BJ (cell line): ENCODE measurements around the gene TTC12. TPM values are rescaled to one million over a fixed set of nuclear protein-coding genes. Genes with fewer than 3 reads are reported as not detected.

Experiments used
- CTCF ChIA-PET: fragments of 350-600 bp; formaldehyde crosslinking; extraction: SDS; loops from one replicate; lab custom pipeline; 2021; ENCODE audit warnings: antibody characterized with exemption, inconsistent platforms; lab: Yijun Ruan, JAX
- POLR2A ChIA-PET: fragments of 300-600 bp; sonication (Branson Sonifier 250); formaldehyde crosslinking; extraction: SDS; loops from one replicate; lab custom pipeline; 2021; ENCODE audit warnings: antibody characterized with exemption; lab: Charles Lee
- DNase-seq: peaks from one replicate; pipeline ENCODE4 v3.0.0-alpha.2; 2011; ENCODE audit warnings: low read depth
- H3K27me3 ChIP-seq: 2 replicates; pipeline ENCODE4 v1.6.0; 2011; ENCODE audit warnings: low read length; ENCODE audit not compliant: control insufficient read depth, insufficient read depth
- H3K36me3 ChIP-seq: 2 replicates; pipeline ENCODE4 v1.5.1; 2011; ENCODE audit warnings: low read length; ENCODE audit not compliant: control insufficient read depth, insufficient read depth
- H3K4me3 ChIP-seq: 2 replicates; pipeline ENCODE4 v1.5.1; 2011; ENCODE audit warnings: low read depth, mild to moderate bottlenecking, control low read depth, low read length
- polyA plus RNA-seq: library from polyadenylated mRNA; depleted of rRNA; stranded (reverse); fragments of >200 nt; gene quantifications from 2 replicates; pipeline ENCODE4 v1.2.3, GENCODE V29; 2011
- TF ChIP-seq, protein P1 (sequence below): IDR thresholded peaks from 2 replicates; pipeline ENCODE4 v1.5.1; 2011; ENCODE audit warnings: low read depth, mild to moderate bottlenecking, control low read depth, inconsistent platforms, low read length, moderate library complexity; ENCODE audit not compliant: insufficient read depth

Gene TTC12
- polyA plus RNA-seq, 1 experiment, result 14.0 TPM

DNA sequence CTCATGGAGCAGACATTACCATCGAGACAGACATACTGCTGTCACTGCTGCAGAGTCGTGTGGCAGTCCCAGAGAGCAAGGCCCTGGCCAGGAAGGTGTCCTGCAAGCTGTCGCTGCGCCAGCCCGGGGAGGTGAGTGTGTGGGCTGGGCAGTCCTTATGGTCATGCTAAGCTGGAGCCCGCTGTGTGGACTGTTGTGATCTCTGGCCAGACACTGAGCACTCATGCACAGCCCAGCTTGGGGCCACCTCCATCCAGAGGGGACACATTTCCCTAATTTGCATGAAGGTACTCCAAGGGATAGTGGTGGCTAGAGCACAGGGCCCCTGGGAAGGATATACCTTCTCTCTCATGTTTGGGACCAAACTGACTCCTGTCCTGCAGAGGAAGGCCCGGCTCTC, 82.8 kb downstream of the TTC12 start:
- CTCF ChIA-PET, result no interaction called here
- TF ChIP-seq, protein P1, sequence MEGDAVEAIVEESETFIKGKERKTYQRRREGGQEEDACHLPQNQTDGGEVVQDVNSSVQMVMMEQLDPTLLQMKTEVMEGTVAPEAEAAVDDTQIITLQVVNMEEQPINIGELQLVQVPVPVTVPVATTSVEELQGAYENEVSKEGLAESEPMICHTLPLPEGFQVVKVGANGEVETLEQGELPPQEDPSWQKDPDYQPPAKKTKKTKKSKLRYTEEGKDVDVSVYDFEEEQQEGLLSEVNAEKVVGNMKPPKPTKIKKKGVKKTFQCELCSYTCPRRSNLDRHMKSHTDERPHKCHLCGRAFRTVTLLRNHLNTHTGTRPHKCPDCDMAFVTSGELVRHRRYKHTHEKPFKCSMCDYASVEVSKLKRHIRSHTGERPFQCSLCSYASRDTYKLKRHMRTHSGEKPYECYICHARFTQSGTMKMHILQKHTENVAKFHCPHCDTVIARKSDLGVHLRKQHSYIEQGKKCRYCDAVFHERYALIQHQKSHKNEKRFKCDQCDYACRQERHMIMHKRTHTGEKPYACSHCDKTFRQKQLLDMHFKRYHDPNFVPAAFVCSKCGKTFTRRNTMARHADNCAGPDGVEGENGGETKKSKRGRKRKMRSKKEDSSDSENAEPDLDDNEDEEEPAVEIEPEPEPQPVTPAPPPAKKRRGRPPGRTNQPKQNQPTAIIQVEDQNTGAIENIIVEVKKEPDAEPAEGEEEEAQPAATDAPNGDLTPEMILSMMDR, result no peak
- DNase-seq, result no peak
- Histone ChIP-seq H3K36me3 (no peaks in the 10 kb centered on the region), H3K27me3 (peaks cover 3% of the 10 kb centered on the region; the same call in 1 of the 2 replicates), H3K4me3 (no peak overlapping the region)
- POLR2A ChIA-PET, result no interaction called here

DNA sequence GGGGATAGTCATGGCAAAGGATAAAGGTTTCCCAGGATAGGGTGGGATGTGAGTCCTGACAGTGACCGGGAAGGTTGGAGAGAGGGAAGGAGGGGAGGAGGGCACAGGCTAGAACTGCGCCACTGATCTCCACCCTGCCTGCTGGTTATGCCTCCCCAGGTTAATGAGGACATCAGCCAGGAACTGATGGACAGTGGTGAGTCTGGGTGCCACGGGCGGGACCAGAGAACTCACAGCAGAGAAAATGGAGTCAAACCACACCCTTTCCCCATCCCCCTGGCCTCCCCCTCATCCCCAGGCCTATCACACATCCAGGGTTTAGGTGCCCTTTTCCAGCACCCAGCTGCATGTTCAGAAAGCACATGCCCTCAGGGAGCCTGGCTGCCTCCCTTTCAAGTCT, 83.4 kb downstream of the TTC12 start:
- CTCF ChIA-PET, result no interaction called here
- no peaks in the 10 kb centered on the region for H3K36me3 ChIP-seq
- no peak for DNase-seq
- H3K4me3 ChIP-seq, result no peak overlapping the region
- TF ChIP-seq, protein P1, result no peak
- POLR2A ChIA-PET, result no interaction called here
- peaks cover 2% of the 10 kb centered on the region; the same call in 1 of the 2 replicates for H3K27me3 ChIP-seq

DNA sequence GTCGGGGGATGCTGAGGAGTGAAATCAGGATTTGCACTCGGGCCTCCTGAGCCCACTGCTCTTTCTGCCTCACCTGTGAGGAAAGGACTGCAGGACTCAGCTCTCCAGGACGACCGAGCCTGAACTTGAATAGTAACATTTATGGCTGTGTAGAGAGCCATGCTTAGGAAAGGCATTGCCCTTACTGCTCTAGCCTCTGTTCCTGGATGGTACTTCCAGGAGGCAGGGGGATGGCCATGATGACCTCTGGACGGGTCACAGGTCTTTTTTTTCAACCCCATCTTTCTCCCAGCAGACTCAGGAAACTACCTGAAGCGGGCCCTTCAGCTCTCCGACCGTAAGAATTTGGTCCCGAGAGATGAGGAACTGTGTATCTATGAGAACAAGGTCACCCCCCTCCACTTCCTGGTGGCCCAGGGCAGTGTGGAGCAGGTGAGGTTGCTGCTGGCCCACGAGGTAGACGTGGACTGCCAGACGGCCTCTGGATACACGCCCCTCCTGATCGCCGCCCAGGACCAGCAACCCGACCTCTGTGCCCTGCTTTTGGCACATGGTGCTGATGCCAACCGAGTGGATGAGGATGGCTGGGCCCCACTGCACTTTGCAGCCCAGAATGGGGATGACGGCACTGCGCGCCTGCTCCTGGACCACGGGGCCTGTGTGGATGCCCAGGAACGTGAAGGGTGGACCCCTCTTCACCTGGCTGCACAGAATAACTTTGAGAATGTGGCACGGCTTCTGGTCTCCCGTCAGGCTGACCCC, 84.5 kb downstream of the TTC12 start:
- no peaks in the 10 kb centered on the region for H3K36me3 ChIP-seq
- DNase-seq, result no peak
- no peaks in the 10 kb centered on the region; the same call in 1 of the 2 replicates for H3K27me3 ChIP-seq
- ChIA-PET POLR2A (no interaction called here), CTCF (no interaction called here)
- no peak overlapping the region for H3K4me3 ChIP-seq
- TF ChIP-seq, protein P1, result no peak

DNA sequence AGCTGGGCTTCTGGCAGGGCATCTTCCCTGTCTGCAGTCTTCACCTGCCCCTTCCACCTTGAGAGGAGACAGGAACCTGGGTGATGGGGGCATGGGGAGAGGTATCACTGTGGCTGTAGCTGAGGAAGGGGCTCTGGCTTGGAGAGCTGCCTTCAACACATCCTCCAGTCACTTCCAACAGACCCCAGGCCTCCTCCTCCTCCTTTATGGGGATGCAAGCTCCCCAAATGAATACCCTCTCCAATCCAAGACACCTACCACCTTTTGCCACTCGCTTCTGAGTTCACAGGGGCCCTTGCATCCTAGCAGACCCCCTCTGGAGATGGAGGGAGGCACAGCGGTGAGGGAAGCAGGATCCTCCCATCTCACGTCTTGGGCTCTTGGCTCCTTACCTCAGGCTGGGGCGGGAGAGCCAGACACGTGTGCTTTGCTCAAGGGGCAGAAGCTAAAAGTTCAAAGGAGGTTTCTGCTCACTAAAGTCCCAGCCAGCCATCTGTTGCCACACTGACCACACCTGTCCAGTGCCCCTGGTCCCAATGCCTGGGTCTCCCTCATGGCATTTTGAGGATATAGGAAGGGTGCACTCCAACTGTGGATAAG, 86.3 kb downstream of the TTC12 start:
- ChIA-PET POLR2A (no interaction called here), CTCF (interaction anchor here (0.6 kb wide), 1 partner anchor 1200 kb away, joined by 3 read pairs; no protein-coding TSS in a partner anchor)
- H3K36me3 ChIP-seq, result no peaks in the 10 kb centered on the region
- no peaks in the 10 kb centered on the region; the same call in 1 of the 2 replicates for H3K27me3 ChIP-seq
- TF ChIP-seq, protein P1, result no peak
- no peak overlapping the region for H3K4me3 ChIP-seq
- no peak for DNase-seq

DNA sequence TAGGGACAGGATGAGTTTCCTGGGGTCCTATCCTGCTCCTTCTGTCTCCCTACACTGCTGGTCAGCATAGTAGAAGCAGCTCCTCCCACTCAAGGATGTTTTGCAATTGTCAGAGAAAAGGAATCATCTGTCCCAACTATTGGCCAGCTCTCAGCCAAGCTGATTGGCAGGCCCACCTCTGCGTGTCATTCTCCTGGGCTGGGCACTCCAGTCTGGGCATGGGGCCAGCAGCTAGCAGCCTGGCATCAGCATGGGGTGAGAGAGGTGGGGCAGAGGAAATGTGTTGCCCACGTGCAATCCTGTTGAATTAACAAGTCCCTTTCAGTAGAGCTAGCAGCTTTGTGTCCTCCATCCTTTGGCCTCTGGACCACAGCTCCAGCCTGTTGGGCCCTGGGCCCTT, 87.3 kb downstream of the TTC12 start:
- TF ChIP-seq, protein P1, result no peak
- CTCF ChIA-PET, result no interaction called here
- DNase-seq, result no peak

More for the DNA sequence above, 87.3 kb downstream of the TTC12 start:
- H3K4me3 ChIP-seq, result no peak overlapping the region
- H3K27me3 ChIP-seq, result no peaks in the 10 kb centered on the region; the same call in 1 of the 2 replicates
- H3K36me3 ChIP-seq, result no peaks in the 10 kb centered on the region
- POLR2A ChIA-PET, result no interaction called here
